SK-N-SH treated with all-trans-retinoic acid at 6 μM for 48 hours (cell line): ENCODE measurements around the gene FRMD5.

Source experiments
- ATAC-seq: fragments of 200-7000 bp; cut with Tn5 transposase; 3 replicates; pipeline ENCODE4 v1.9.1; 2020; ENCODE audit warnings: mild to moderate bottlenecking, moderate library complexity
- CREB5 ChIP-seq: fragments of 250-450 bp; sonication (Bioruptor Pico); IDR thresholded peaks from 2 replicates; pipeline ENCODE4 v1.5.1; 2020; ENCODE audit warnings: low read depth, mild to moderate bottlenecking, moderate library complexity
- CSDC2 ChIP-seq: fragments of 250-450 bp; sonication (Bioruptor Pico); IDR thresholded peaks from 2 replicates; pipeline ENCODE4 v1.5.0; 2020; ENCODE audit warnings: mild to moderate bottlenecking, moderate library complexity
- GLIS3 ChIP-seq: fragments of 250-450 bp; sonication (Bioruptor Pico); IDR thresholded peaks from 2 replicates; pipeline ENCODE4 v1.5.0; 2020; ENCODE audit warnings: mild to moderate bottlenecking, moderate library complexity
- ISL1 ChIP-seq: fragments of 250-450 bp; sonication (Bioruptor Pico); IDR thresholded peaks from 2 replicates; pipeline ENCODE4 v2.1.2; 2022; ENCODE audit warnings: mild to moderate bottlenecking, moderate library complexity
- PPARA ChIP-seq: fragments of 250-450 bp; sonication (Bioruptor Pico); IDR thresholded peaks from 2 replicates; pipeline ENCODE4 v1.5.0; 2020; ENCODE audit warnings: mild to moderate bottlenecking, borderline replicate concordance
- RARB ChIP-seq: fragments of 250-450 bp; sonication (Bioruptor Pico); IDR thresholded peaks from 2 replicates; pipeline ENCODE4 v1.8.0; 2021; ENCODE audit warnings: mild to moderate bottlenecking, moderate library complexity
- SNAI2 ChIP-seq: fragments of 250-450 bp; sonication (Bioruptor Pico); IDR thresholded peaks from 2 replicates; pipeline ENCODE4 v1.5.0; 2020; ENCODE audit warnings: mild to moderate bottlenecking, moderate library complexity
- TCF4 ChIP-seq: fragments of 250-450 bp; sonication (Bioruptor Pico); IDR thresholded peaks from 2 replicates; pipeline ENCODE4 v1.8.0; 2021; ENCODE audit warnings: mild to moderate bottlenecking, moderate library complexity, borderline replicate concordance
- TOX ChIP-seq: fragments of 250-450 bp; sonication (Bioruptor Pico); IDR thresholded peaks from 2 replicates; pipeline ENCODE4 v1.8.0; 2021; ENCODE audit warnings: mild to moderate bottlenecking, moderate library complexity, borderline replicate concordance
- ZC3H10 ChIP-seq: fragments of 250-450 bp; sonication (Bioruptor Pico); IDR thresholded peaks from 2 replicates; pipeline ENCODE4 v1.5.1; 2021; ENCODE audit warnings: mild to moderate bottlenecking, moderate library complexity
- ZFP30 ChIP-seq: fragments of 450-650 bp; formaldehyde crosslinking; IDR thresholded peaks from 2 replicates; pipeline ENCODE4 v1.5.0; 2022; ENCODE audit warnings: mild to moderate bottlenecking, moderate library complexity
- ZNF565 ChIP-seq: fragments of 450-650 bp; formaldehyde crosslinking; conservative IDR thresholded peaks from 2 replicates; pipeline ENCODE4 v1.5.0; 2020; ENCODE audit warnings: low read depth, mild to moderate bottlenecking, moderate library complexity
- ZNF70 ChIP-seq: fragments of 450-650 bp; formaldehyde crosslinking; IDR thresholded peaks from 2 replicates; pipeline ENCODE4 v1.5.0; 2020; ENCODE audit warnings: mild to moderate bottlenecking, moderate library complexity
- ZNF8 ChIP-seq: fragments of 450-650 bp; formaldehyde crosslinking; IDR thresholded peaks from 2 replicates; pipeline ENCODE4 v1.5.0; 2020; ENCODE audit warnings: mild to moderate bottlenecking, moderate library complexity
- TF ChIP-seq, protein P1 (sequence below): fragments of 250-450 bp; sonication (Bioruptor Pico); IDR thresholded peaks from 2 replicates; pipeline ENCODE4 v1.8.0; 2020; ENCODE audit warnings: mild to moderate bottlenecking, moderate library complexity, borderline replicate concordance
- TF ChIP-seq, protein P2 (sequence below): fragments of 250-450 bp; sonication (Bioruptor Pico); IDR thresholded peaks from 2 replicates; pipeline ENCODE4 v1.5.0; 2020; ENCODE audit warnings: mild to moderate bottlenecking, moderate library complexity
- TF ChIP-seq, protein P3 (sequence below): fragments of 250-450 bp; sonication (Bioruptor Pico); IDR thresholded peaks from 2 replicates; pipeline ENCODE4 v1.8.0; 2021; ENCODE audit warnings: low read depth, mild to moderate bottlenecking, moderate library complexity, borderline replicate concordance
- TF ChIP-seq, protein P4 (sequence below): fragments of 250-450 bp; sonication (Bioruptor Pico); IDR thresholded peaks from 2 replicates; pipeline ENCODE4 v1.5.1; 2021; ENCODE audit warnings: mild to moderate bottlenecking, moderate library complexity

FRMD5 gene

DNA sequence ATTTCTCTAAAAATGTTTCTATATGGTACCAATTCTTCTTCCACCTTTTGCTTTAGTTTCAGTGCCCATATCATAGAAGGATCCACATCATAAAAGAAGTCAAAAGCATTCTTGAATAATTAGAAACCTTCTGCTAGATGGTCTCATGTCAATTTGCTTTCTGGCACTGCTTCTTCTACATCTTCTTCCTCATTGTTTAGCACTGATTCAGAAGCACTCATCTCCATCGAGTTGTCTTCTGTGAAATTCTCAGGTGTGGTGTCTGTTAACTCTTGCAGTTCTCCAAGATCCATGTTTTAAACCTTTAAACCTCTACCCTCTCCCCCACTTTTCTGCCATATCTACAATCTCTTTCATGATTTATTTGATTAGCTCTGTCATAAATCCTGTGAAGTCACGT, 213.5 kb downstream of the FRMD5 start (continued):
- TF ChIP-seq, protein P1, sequence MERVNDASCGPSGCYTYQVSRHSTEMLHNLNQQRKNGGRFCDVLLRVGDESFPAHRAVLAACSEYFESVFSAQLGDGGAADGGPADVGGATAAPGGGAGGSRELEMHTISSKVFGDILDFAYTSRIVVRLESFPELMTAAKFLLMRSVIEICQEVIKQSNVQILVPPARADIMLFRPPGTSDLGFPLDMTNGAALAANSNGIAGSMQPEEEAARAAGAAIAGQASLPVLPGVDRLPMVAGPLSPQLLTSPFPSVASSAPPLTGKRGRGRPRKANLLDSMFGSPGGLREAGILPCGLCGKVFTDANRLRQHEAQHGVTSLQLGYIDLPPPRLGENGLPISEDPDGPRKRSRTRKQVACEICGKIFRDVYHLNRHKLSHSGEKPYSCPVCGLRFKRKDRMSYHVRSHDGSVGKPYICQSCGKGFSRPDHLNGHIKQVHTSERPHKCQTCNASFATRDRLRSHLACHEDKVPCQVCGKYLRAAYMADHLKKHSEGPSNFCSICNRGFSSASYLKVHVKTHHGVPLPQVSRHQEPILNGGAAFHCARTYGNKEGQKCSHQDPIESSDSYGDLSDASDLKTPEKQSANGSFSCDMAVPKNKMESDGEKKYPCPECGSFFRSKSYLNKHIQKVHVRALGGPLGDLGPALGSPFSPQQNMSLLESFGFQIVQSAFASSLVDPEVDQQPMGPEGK (CRISPR knock-in tag): no peak
- TF ChIP-seq RARB (CRISPR knock-in tag): no peak
- TF ChIP-seq, all 23 proteins: peak for 0

- TF ChIP-seq CREB5 (CRISPR knock-in tag) (no peak), GLIS3 (no peak), PPARA (CRISPR knock-in tag) (no peak)
- no peak for ATAC-seq
Measured at GRCh38 chr15:43977072-43977884, 217.8 kb downstream of the FRMD5 start.

GRCh38 chr15:43975770-43976169, 219.3 kb downstream of the FRMD5 start:
- ATAC-seq: no peak
- TF ChIP-seq RARB (CRISPR knock-in tag) (no peak), ZNF565 (CRISPR knock-in tag) (no peak), GLIS3 (no peak), ISL1 (CRISPR knock-in tag) (no peak), ZNF70 (no peak), ZC3H10 (no peak), CREB5 (CRISPR knock-in tag) (no peak)
- TF ChIP-seq, protein P1 (CRISPR knock-in tag): no peak
- TF ChIP-seq, protein P2, sequence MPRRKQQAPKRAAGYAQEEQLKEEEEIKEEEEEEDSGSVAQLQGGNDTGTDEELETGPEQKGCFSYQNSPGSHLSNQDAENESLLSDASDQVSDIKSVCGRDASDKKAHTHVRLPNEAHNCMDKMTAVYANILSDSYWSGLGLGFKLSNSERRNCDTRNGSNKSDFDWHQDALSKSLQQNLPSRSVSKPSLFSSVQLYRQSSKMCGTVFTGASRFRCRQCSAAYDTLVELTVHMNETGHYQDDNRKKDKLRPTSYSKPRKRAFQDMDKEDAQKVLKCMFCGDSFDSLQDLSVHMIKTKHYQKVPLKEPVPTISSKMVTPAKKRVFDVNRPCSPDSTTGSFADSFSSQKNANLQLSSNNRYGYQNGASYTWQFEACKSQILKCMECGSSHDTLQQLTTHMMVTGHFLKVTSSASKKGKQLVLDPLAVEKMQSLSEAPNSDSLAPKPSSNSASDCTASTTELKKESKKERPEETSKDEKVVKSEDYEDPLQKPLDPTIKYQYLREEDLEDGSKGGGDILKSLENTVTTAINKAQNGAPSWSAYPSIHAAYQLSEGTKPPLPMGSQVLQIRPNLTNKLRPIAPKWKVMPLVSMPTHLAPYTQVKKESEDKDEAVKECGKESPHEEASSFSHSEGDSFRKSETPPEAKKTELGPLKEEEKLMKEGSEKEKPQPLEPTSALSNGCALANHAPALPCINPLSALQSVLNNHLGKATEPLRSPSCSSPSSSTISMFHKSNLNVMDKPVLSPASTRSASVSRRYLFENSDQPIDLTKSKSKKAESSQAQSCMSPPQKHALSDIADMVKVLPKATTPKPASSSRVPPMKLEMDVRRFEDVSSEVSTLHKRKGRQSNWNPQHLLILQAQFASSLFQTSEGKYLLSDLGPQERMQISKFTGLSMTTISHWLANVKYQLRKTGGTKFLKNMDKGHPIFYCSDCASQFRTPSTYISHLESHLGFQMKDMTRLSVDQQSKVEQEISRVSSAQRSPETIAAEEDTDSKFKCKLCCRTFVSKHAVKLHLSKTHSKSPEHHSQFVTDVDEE (CRISPR knock-in tag): no peak

- ATAC-seq: no peak
- TF ChIP-seq TOX (CRISPR knock-in tag): no peak
- TF ChIP-seq SNAI2 (CRISPR knock-in tag): no peak
- no peak for TF ChIP-seq ZFP30 (CRISPR knock-in tag)
- TF ChIP-seq RARB (CRISPR knock-in tag): no peak
- no peak for TF ChIP-seq ZNF8
- TF ChIP-seq TCF4: no peak
- TF ChIP-seq GLIS3: no peak
- TF ChIP-seq, protein P1 (CRISPR knock-in tag): no peak
- no peak for TF ChIP-seq ISL1 (CRISPR knock-in tag)
- TF ChIP-seq, protein P3, sequence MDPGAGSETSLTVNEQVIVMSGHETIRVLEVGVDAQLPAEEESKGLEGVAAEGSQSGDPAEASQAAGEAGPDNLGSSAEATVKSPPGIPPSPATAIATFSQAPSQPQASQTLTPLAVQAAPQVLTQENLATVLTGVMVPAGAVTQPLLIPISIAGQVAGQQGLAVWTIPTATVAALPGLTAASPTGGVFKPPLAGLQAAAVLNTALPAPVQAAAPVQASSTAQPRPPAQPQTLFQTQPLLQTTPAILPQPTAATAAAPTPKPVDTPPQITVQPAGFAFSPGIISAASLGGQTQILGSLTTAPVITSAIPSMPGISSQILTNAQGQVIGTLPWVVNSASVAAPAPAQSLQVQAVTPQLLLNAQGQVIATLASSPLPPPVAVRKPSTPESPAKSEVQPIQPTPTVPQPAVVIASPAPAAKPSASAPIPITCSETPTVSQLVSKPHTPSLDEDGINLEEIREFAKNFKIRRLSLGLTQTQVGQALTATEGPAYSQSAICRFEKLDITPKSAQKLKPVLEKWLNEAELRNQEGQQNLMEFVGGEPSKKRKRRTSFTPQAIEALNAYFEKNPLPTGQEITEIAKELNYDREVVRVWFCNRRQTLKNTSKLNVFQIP (CRISPR knock-in tag): no peak
- no peak for TF ChIP-seq ZNF565 (CRISPR knock-in tag)
- no peak for TF ChIP-seq CSDC2 (CRISPR knock-in tag)
- TF ChIP-seq, protein P4, sequence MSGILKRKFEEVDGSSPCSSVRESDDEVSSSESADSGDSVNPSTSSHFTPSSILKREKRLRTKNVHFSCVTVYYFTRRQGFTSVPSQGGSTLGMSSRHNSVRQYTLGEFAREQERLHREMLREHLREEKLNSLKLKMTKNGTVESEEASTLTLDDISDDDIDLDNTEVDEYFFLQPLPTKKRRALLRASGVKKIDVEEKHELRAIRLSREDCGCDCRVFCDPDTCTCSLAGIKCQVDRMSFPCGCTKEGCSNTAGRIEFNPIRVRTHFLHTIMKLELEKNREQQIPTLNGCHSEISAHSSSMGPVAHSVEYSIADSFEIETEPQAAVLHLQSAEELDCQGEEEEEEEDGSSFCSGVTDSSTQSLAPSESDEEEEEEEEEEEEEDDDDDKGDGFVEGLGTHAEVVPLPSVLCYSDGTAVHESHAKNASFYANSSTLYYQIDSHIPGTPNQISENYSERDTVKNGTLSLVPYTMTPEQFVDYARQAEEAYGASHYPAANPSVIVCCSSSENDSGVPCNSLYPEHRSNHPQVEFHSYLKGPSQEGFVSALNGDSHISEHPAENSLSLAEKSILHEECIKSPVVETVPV (CRISPR knock-in tag): no peak
- TF ChIP-seq PPARA (CRISPR knock-in tag): no peak
Measured at GRCh38 chr15:43975326-43975725, 219.7 kb downstream of the FRMD5 start.
